ENCODE data around the gene HYAL3.

- TF ChIP-seq RAD21 (conservative IDR thresholded peaks at IDR 0.05) (no peak), CTCF (IDR thresholded peaks at IDR 0.05; ENCODE audit: poor library complexity, severe bottlenecking) (no peak), EZH2 (IDR thresholded peaks at IDR 0.05; ENCODE audit: borderline replicate concordance, insufficient read depth, low read length, poor library complexity, severe bottlenecking) (no peak), POLR2AphosphoS5 (IDR thresholded peaks at IDR 0.05) (no peak)
Measured at GRCh38 chr3:50338965-50339364, 39.8 kb upstream of the HYAL3 start.
